ENCODE measurements around the gene LAMB4.
"Not testable (repeated sequence)": the region's sequence is repeated elsewhere in the genome, so short reads cannot be mapped to it uniquely, and the experiment has no call there.

Gene LAMB4

GRCh38 chr7:108045669-108046068 lies 84.5 kb downstream of the LAMB4 start:
- DNase-seq = no peak

GRCh38 chr7:108045154-108045553 lies 85.0 kb downstream of the LAMB4 start:
- no peak for DNase-seq

GRCh38 chr7:108044345-108044744 lies 85.8 kb downstream of the LAMB4 start:
- no peak for DNase-seq

GRCh38 chr7:108038986-108039385 lies 91.2 kb downstream of the LAMB4 start:
- DNase-seq = no peak

GRCh38 chr7:108037741-108038140 lies 92.4 kb downstream of the LAMB4 start:
- DNase-seq = no peak

- DNase-seq = no peak
These were observed 93.0 kb downstream of the LAMB4 start for GRCh38 chr7:108037140-108037539.

GRCh38 chr7:108034586-108034985 lies 95.6 kb downstream of the LAMB4 start:
- no peak for DNase-seq

GRCh38 chr7:108033776-108034497 lies 96.2 kb downstream of the LAMB4 start:
- no peak for DNase-seq

- DNase-seq = not testable (repeated sequence)
These were observed 96.9 kb downstream of the LAMB4 start for GRCh38 chr7:108033309-108033708.

- DNase-seq = no peak
These were observed 99.6 kb downstream of the LAMB4 start for GRCh38 chr7:108030516-108030915.

GRCh38 chr7:108029034-108029433 lies 101.1 kb downstream of the LAMB4 start:
- DNase-seq = no peak

GRCh38 chr7:108028111-108028510 lies 102.0 kb downstream of the LAMB4 start:
- DNase-seq = no peak

GRCh38 chr7:108027239-108027638 lies 102.9 kb downstream of the LAMB4 start:
- no peak for DNase-seq

- no peak for DNase-seq
These were observed 103.5 kb downstream of the LAMB4 start for GRCh38 chr7:108026647-108027046.

- no peak for DNase-seq
These were observed 104.0 kb downstream of the LAMB4 start for GRCh38 chr7:108026116-108026515.

- DNase-seq = no peak
These were observed 105.6 kb downstream of the LAMB4 start for GRCh38 chr7:108024538-108024937.

GRCh38 chr7:108020585-108020984 lies 109.6 kb downstream of the LAMB4 start:
- DNase-seq = no peak

GRCh38 chr7:108018668-108019067 lies 111.5 kb downstream of the LAMB4 start:
- no peak for DNase-seq

- no peak for DNase-seq
These were observed 112.4 kb downstream of the LAMB4 start for GRCh38 chr7:108017776-108018151.

GRCh38 chr7:108016841-108017775 lies 113.1 kb downstream of the LAMB4 start:
- no peak for DNase-seq

- DNase-seq = no peak
These were observed 114.4 kb downstream of the LAMB4 start for GRCh38 chr7:108015740-108016139.
